ENCODE data around the gene SLC7A6.

Gene SLC7A6

GRCh38 chr16:68345958-68346635, 81.8 kb downstream of the SLC7A6 start:
- Histone ChIP-seq H3K27me3 (no peaks in the 10 kb centered on the region), H3K36me3 (peaks cover 50 to 93% (median 83%) of the 10 kb centered on the region in 11 experiments), H3K4me2 (peak overlapping the region in 10 of 11 experiments; percentile 57 to 84 (median 74); a peak in 18 of 22 replicates), H3K9me3 (replicated peaks in 1 of 11) (no peaks in the 10 kb centered on the region), H3K4me3 (no peak overlapping the region), H3K9ac (peak overlapping the region in 4 of 11 experiments; percentile 2 to 27 (median 13); a peak in 2 of 22 replicates), H3K4me1 (peaks cover 29 to 64% (median 61%) of the 10 kb centered on the region in 10 experiments), H4K20me1 (peaks cover 0 to 29% (median 14%) of the 10 kb centered on the region in 11 experiments; a peak in 14 of 22 replicates), H3K27ac (peak overlapping the region in 3 of 11 experiments; percentile 18 to 44 (median 20); a peak in 5 of 22 replicates)
- no peak for TF ChIP-seq Cebpa-rat (IDR thresholded peaks at IDR 0.05)

DNA sequence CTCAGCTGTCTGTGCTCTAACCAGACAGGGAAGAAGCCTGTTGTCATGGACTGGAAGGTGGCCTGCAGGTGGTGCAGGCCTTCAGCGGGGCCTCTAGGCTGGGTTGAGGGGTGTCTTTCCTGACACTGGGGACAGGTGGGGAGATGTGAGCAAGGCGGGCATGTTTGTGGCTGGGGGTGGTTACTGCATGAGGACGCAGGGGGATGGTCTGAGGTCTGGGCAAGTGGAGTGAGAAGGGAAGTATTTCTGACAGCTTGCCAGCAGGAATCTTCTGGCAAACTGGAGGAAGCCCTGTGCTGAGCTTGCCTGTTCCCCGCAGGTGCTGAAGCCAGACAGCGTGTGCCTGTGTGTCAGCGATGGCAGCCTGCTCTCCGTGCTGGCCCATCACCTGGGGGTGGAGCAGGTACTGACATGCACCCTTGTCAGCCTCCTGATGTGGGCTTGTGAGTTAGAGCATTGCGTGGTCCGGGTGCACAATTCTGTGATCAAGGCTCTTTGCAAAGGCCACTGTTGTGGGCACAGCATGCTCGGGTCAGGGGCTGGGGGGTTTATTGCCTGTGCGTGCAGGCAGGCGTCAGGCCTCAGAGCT, 82.7 kb downstream of the SLC7A6 start:
- H3K9me3 ChIP-seq (replicated peaks in 1 of 11) = no peaks in the 10 kb centered on the region
- no peak overlapping the region for H3K4me3 ChIP-seq
- H3K9ac ChIP-seq = peak overlapping the region in 7 of 11 experiments; percentile 0 to 60 (median 14); a peak in 4 of 22 replicates
- H3K4me2 ChIP-seq = peak overlapping the region; percentile 57 to 84 (median 77)
- no peaks in the 10 kb centered on the region for H3K27me3 ChIP-seq
- H3K36me3 ChIP-seq = peaks cover 47 to 92% (median 77%) of the 10 kb centered on the region in 11 experiments
- H3K4me1 ChIP-seq = peaks cover 29 to 72% (median 69%) of the 10 kb centered on the region in 10 experiments
- peaks cover 0 to 36% (median 14%) of the 10 kb centered on the region in 11 experiments; a peak in 14 of 22 replicates for H4K20me1 ChIP-seq
- H3K27ac ChIP-seq = peak overlapping the region in 5 of 11 experiments; percentile 1 to 48 (median 18); a peak in 4 of 22 replicates
- no peak for TF ChIP-seq Cebpa-rat (IDR thresholded peaks at IDR 0.05)

DNA sequence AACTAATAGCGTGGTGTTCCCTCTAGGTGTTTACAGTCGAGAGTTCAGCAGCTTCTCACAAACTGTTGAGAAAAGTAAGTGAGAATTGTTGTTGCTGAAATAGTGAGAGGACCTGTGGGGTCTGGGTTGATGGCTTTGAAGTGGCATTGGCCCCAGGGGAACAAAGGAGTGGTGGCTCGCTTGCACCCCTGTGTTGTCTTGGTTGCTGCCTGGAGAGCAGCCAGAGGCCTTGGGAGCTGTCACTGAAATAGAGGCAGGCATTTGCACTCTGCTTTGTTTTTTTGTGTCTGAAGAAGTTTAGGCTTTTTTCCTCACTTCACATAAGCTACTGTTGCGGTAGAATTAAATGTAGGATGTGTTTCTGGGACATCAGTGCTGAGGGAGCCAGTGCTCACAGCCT, 83.3 kb downstream of the SLC7A6 start:
- no peaks in the 10 kb centered on the region for H3K27me3 ChIP-seq
- peak overlapping the region in 4 of 11 experiments; percentile 1 to 48 (median 18); a peak in 4 of 22 replicates for H3K27ac ChIP-seq
- peak overlapping the region; percentile 57 to 84 (median 77) for H3K4me2 ChIP-seq
- H3K9me3 ChIP-seq (replicated peaks in 1 of 11) = no peaks in the 10 kb centered on the region
- no peak overlapping the region for H3K4me3 ChIP-seq
- peak overlapping the region in 6 of 11 experiments; percentile 0 to 60 (median 24); a peak in 6 of 22 replicates for H3K9ac ChIP-seq
- TF ChIP-seq Cebpa-rat (IDR thresholded peaks at IDR 0.05) = no peak
- H3K36me3 ChIP-seq = peaks cover 47 to 92% (median 77%) of the 10 kb centered on the region in 11 experiments
- H3K4me1 ChIP-seq = peaks cover 29 to 75% (median 74%) of the 10 kb centered on the region in 10 experiments
- H4K20me1 ChIP-seq = peaks cover 0 to 40% (median 14%) of the 10 kb centered on the region in 11 experiments; a peak in 14 of 22 replicates

GRCh38 chr16:68348639-68349445, 84.5 kb downstream of the SLC7A6 start:
- peak overlapping the region; percentile 57 to 84 (median 77) for H3K4me2 ChIP-seq
- H3K4me1 ChIP-seq = peaks cover 29 to 80% (median 74%) of the 10 kb centered on the region in 10 experiments
- H3K27me3 ChIP-seq = 0 out of 22 replicates have a peak, but pooled peaks cover 0 to 6% (median 0%) of the 10 kb centered on the region in 11 experiments
- no peak for TF ChIP-seq Cebpa-rat (IDR thresholded peaks at IDR 0.05)
- peaks cover 0 to 50% (median 14%) of the 10 kb centered on the region in 11 experiments; a peak in 14 of 22 replicates for H4K20me1 ChIP-seq
- H3K27ac ChIP-seq = peak overlapping the region in 3 of 11 experiments; percentile 18 to 48 (median 36); a peak in 9 of 22 replicates
- H3K36me3 ChIP-seq = peaks cover 47 to 92% (median 77%) of the 10 kb centered on the region in 11 experiments
- H3K9me3 ChIP-seq (replicated peaks in 1 of 11) = no peaks in the 10 kb centered on the region
- no peak overlapping the region for H3K4me3 ChIP-seq
- peak overlapping the region in 3 of 11 experiments; percentile 9 to 42 (median 29); a peak in 5 of 22 replicates for H3K9ac ChIP-seq

DNA sequence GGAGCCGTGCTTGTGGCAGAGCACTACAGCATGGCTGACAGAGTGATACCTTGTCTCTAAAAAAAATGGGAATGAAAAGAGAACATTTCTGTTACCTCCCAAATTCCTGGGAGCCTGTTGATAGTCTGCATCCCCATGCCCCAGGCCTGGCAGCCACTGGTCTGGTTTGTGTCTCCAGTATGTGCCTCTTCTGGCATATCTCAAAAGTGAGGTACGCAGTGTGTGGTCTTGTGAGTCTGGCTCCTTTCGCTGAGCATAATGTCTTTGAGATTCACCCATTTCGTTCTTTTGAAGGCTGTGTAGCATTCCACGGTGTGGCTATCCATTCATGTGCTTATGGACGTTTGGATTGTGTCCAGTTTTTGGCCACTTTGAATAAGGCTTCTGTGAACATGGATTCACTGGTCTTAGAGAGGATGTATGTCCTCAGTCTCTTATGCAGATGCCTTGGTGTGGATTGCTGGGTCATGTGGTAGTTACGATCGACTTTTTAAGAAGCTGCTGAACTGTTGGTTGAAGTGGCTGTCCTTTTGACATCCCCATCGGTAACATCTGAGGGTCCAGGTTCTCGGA, 85.6 kb downstream of the SLC7A6 start:
- no peak for TF ChIP-seq Cebpa-rat (IDR thresholded peaks at IDR 0.05)
- H3K36me3 ChIP-seq = peaks cover 55 to 92% (median 83%) of the 10 kb centered on the region in 11 experiments
- 0 out of 22 replicates have a peak overlapping the region, but pooled peaks of 2 of the 11 experiments have one; percentile 18 to 48 for H3K27ac ChIP-seq
- H3K4me2 ChIP-seq = peak overlapping the region in 9 of 11 experiments; percentile 57 to 84 (median 70); a peak in 17 of 22 replicates
- no peaks in the 10 kb centered on the region for H3K9me3 ChIP-seq (replicated peaks in 1 of 11)
- H3K27me3 ChIP-seq = peaks cover 0 to 15% (median 0%) of the 10 kb centered on the region in 11 experiments; a peak in 3 of 22 replicates
- H3K4me3 ChIP-seq = no peak overlapping the region
- H4K20me1 ChIP-seq = peaks cover 0 to 61% (median 15%) of the 10 kb centered on the region in 11 experiments; a peak in 14 of 22 replicates
- H3K9ac ChIP-seq = no peak overlapping the region
- H3K4me1 ChIP-seq = peaks cover 29 to 84% (median 78%) of the 10 kb centered on the region in 10 experiments

DNA sequence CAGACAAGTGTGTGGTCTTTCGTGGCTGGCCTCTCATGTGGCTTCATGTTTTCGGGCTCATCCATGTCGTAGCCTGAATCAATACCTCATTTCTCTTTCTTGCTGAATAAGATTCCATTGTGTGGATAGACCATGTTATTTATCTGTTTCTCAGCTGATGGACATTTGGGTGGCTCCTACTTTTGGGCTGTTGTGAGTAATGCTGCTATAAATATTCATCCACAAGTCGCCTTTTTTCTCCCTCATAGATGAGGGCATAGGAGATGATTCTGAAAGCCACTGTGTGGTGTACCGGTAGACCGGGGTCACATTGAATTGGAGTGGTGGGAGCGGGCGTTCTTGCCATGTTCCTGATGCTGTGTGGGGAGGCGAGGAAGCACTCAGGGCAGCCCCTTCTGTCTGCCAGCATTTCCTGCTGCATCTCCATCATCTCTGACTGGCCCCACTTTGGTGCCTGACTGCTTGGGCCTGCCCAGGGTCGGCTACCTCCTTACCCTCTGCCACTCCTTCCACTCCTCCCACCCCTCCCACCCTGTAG, 86.6 kb downstream of the SLC7A6 start:
- peaks cover 0 to 25% (median 0%) of the 10 kb centered on the region in 11 experiments; a peak in 4 of 22 replicates for H3K27me3 ChIP-seq
- peaks cover 38 to 84% (median 78%) of the 10 kb centered on the region in 10 experiments for H3K4me1 ChIP-seq
- peak overlapping the region in 8 of 11 experiments; percentile 1 to 49 (median 30); a peak in 11 of 22 replicates for H3K4me2 ChIP-seq
- no peak overlapping the region for H3K9ac ChIP-seq
- no peak overlapping the region for H3K4me3 ChIP-seq
- 0 out of 22 replicates have a peak overlapping the region, but pooled peaks of 1 of the 11 experiments have one; percentile 7 for H3K27ac ChIP-seq
- no peaks in the 10 kb centered on the region for H3K9me3 ChIP-seq (replicated peaks in 1 of 11)
- TF ChIP-seq Cebpa-rat (IDR thresholded peaks at IDR 0.05) = no peak
- peaks cover 0 to 62% (median 17%) of the 10 kb centered on the region in 11 experiments; a peak in 14 of 22 replicates for H4K20me1 ChIP-seq
- H3K36me3 ChIP-seq = peaks cover 53 to 92% (median 76%) of the 10 kb centered on the region in 11 experiments
